Hepatocyte (in vitro differentiated cells): Measurements from ENCODE around the gene CYYR1. TPM values are rescaled to one million over a fixed set of nuclear protein-coding genes. Genes with fewer than 3 reads are reported as not detected.

Experiments used
- DNase-seq: peaks from one replicate; pipeline ENCODE4 v3.0.0-alpha.2; 2016; ENCODE audit warnings: low spot score
- H2AFZ ChIP-seq: fragments of 200-600 bp; sonication (generic); 2 replicates; pipeline ENCODE4 v1.6.0; 2016; ENCODE audit warnings: antibody characterized with exemption, mild to moderate bottlenecking
- H3K27ac ChIP-seq: fragments of 200-600 bp; sonication (generic); 2 replicates; pipeline ENCODE4 v1.5.1; 2016; ENCODE audit warnings: mild to moderate bottlenecking
- H3K27me3 ChIP-seq: fragments of 200-600 bp; sonication (generic); 2 replicates; pipeline ENCODE4 v1.6.1; 2016
- H3K36me3 ChIP-seq: fragments of 200-600 bp; sonication (generic); replicated peaks from 2 replicates; pipeline ENCODE4 v1.5.1; 2016; ENCODE audit warnings: low read depth; ENCODE audit not compliant: insufficient read depth
- H3K4me1 ChIP-seq: fragments of 200-600 bp; sonication (generic); 2 replicates; pipeline ENCODE4 v1.5.1; 2016; ENCODE audit warnings: mild to moderate bottlenecking, moderate library complexity; ENCODE audit not compliant: insufficient read depth
- H3K4me2 ChIP-seq: fragments of 200-600 bp; sonication (generic); 2 replicates; pipeline ENCODE4 v1.6.0; 2016
- H3K4me3 ChIP-seq: fragments of 200-600 bp; sonication (generic); 2 replicates; pipeline ENCODE4 v1.5.1; 2016; ENCODE audit warnings: mild to moderate bottlenecking
- H3K79me2 ChIP-seq: fragments of 200-600 bp; sonication (generic); 2 replicates; pipeline ENCODE4 v1.6.0; 2017; ENCODE audit warnings: mild to moderate bottlenecking
- H3K9me2 ChIP-seq: fragments of 200-600 bp; sonication (generic); replicated peaks from 2 replicates; pipeline ENCODE4 v1.6.0; 2017; ENCODE audit warnings: mild to moderate bottlenecking; ENCODE audit not compliant: insufficient read depth
- H3K9me3 ChIP-seq: fragments of 200-600 bp; sonication (generic); 2 replicates; pipeline ENCODE4 v1.5.1; 2016; ENCODE audit warnings: low read depth, mild to moderate bottlenecking
- H4K20me1 ChIP-seq: fragments of 200-600 bp; sonication (generic); 2 replicates; pipeline ENCODE4 v1.6.0; 2016; ENCODE audit warnings: mild to moderate bottlenecking; ENCODE audit not compliant: insufficient read depth, poor library complexity, severe bottlenecking
- CTCF ChIP-seq: fragments of 200-600 bp; sonication (generic); IDR thresholded peaks from 2 replicates; pipeline ENCODE4 v1.5.1; 2016; ENCODE audit warnings: antibody characterized with exemption, mild to moderate bottlenecking; ENCODE audit not compliant: poor library complexity
- EZH2 ChIP-seq: fragments of 200-600 bp; sonication (generic); IDR thresholded peaks from 2 replicates; pipeline ENCODE4 v1.6.1; 2016; ENCODE audit warnings: antibody characterized with exemption, mild to moderate bottlenecking, borderline replicate concordance
- EZH2phosphoT487 ChIP-seq: fragments of 200-600 bp; sonication (generic); IDR thresholded peaks from one replicate; pipeline ENCODE4 v1.6.1; 2018; ENCODE audit warnings: antibody characterized with exemption, mild to moderate bottlenecking, low read depth, moderate library complexity; ENCODE audit not compliant: unreplicated experiment, severe bottlenecking
- WGBS: methylation state at CpG from one replicate; pipeline ENCODE4 v1.1.6; 2016; ENCODE audit warnings: low lambda C conversion rate; ENCODE audit errors: missing lambda C conversion rate; 5-methylcytosine and 5-hydroxymethylcytosine counted together
- polyA plus RNA-seq: library from polyadenylated mRNA; unstranded; fragments of >200 nt; fragmentation: Nextera tagmentation; extraction: Ambion mirVana; gene quantifications from 2 replicates; pipeline ENCODE4 v1.2.1, GENCODE V29; 2016
- total RNA-seq: library from RNA; depleted of rRNA; stranded (reverse); fragments of >200 nt; gene quantifications from 2 replicates; pipeline ENCODE4 v1.2.3, GENCODE V29; 2014

The CYYR1 gene
- total and polyA plus RNA-seq, 2 experiments from 2014 or later, result 6.6 to 7.6 TPM

DNA sequence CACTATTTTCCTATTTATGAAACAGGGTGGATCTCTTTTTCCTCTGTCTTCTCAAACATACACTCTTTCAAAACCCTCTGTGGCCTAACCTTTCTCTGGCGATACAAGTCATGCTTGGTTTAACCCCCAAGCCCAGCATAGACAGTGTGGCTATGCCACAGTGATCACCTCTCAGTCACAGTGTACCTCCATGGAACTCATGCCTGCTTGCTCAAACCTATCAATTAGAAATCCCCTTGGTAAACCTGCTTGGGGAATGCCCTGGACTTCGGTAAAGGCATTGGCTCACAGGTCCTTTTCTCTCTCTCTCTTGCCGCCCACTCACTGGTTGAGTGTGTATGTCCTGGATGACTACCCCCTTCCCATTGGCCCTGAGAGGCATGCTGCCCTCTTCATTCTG, 147.5 kb downstream of the CYYR1 start:
- Histone ChIP-seq H3K79me2 (no peaks in the 10 kb centered on the region), H3K4me2 (no peak overlapping the region), H3K36me3 (no peaks in the 10 kb centered on the region), H2AFZ (no peak overlapping the region), H3K4me3 (no peak overlapping the region), H4K20me1 (no peaks in the 10 kb centered on the region), H3K9me3 (no peaks in the 10 kb centered on the region), H3K27ac (no peak overlapping the region), H3K4me1 (no peaks in the 10 kb centered on the region), H3K9me2 (no peaks in the 10 kb centered on the region), H3K27me3 (no peaks in the 10 kb centered on the region)
- WGBS, result 92% methylated on average over 3 of the region's 3 CpGs
- DNase-seq, result no peak
- TF ChIP-seq CTCF (no peak), EZH2 (no peak), EZH2phosphoT487 (no peak)

DNA sequence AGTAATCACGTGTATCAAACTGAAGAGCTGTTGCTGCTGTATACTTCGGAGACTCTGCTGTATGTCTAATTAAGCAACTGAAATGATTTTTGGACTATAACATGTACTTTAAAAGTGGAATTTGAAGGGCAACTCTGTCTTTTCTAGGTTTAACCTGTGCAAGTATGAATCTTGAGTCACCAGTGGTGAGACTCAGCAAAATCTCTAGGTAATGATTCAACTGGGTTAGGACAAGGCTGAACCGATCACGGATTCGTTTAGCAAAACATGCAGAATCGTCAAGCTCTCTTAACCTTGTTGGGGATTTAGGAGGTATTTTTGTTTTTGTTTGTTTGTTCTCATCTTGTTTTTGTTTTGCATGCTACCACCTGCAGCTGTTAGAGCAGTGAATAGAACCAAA, 149.6 kb downstream of the CYYR1 start:
- H3K79me2 ChIP-seq, result no peaks in the 10 kb centered on the region
- no peaks in the 10 kb centered on the region for H3K4me1 ChIP-seq
- no peak for DNase-seq
- H4K20me1 ChIP-seq, result no peaks in the 10 kb centered on the region
- WGBS, result 75% methylated on average over 6 of the region's 6 CpGs
- H3K4me2 ChIP-seq, result no peak overlapping the region
- H2AFZ ChIP-seq, result no peak overlapping the region
- H3K27ac ChIP-seq, result no peak overlapping the region
- H3K27me3 ChIP-seq, result no peaks in the 10 kb centered on the region
- no peaks in the 10 kb centered on the region for H3K9me3 ChIP-seq
- no peaks in the 10 kb centered on the region for H3K9me2 ChIP-seq
- TF ChIP-seq CTCF (no peak), EZH2phosphoT487 (no peak), EZH2 (no peak)
- no peaks in the 10 kb centered on the region for H3K36me3 ChIP-seq
- no peak overlapping the region for H3K4me3 ChIP-seq

DNA sequence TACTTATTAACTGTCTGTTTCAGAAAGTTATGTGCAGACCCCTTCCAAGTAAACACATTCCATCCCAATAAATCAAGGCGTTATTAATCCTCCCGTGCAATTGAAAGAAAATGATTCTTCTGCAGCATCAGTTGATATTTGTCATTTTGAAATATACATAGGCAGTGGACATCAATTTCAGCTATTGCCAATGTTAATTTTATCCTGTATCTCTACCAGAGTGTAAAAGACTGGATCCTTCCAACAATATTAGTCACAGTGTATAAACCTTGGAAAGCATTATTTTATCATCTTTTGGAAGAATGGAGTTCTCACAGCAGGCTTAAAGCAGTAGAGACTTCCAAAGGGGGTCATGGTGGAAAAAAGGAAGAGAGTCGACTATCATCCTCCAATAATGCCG, 150.4 kb downstream of the CYYR1 start:
- Histone ChIP-seq H3K79me2 (no peaks in the 10 kb centered on the region), H3K4me1 (no peaks in the 10 kb centered on the region), H3K4me3 (no peak overlapping the region), H3K27ac (no peak overlapping the region), H3K27me3 (no peaks in the 10 kb centered on the region), H2AFZ (no peak overlapping the region), H3K9me2 (no peaks in the 10 kb centered on the region), H3K9me3 (no peaks in the 10 kb centered on the region), H3K4me2 (no peak overlapping the region), H3K36me3 (no peaks in the 10 kb centered on the region), H4K20me1 (no peaks in the 10 kb centered on the region)
- TF ChIP-seq EZH2phosphoT487 (no peak), EZH2 (no peak), CTCF (no peak)
- DNase-seq, result no peak
- WGBS, result 87% methylated on average over 4 of the region's 4 CpGs

GRCh38 chr21:26422138-26422537, 150.9 kb downstream of the CYYR1 start:
- TF ChIP-seq EZH2phosphoT487 (no peak), CTCF (no peak), EZH2 (no peak)
- Histone ChIP-seq H3K36me3 (no peaks in the 10 kb centered on the region), H3K27ac (no peak overlapping the region), H2AFZ (no peak overlapping the region), H3K27me3 (no peaks in the 10 kb centered on the region), H3K4me1 (no peaks in the 10 kb centered on the region), H3K4me2 (no peak overlapping the region), H3K9me3 (no peaks in the 10 kb centered on the region), H3K79me2 (no peaks in the 10 kb centered on the region), H4K20me1 (no peaks in the 10 kb centered on the region), H3K9me2 (no peaks in the 10 kb centered on the region), H3K4me3 (no peak overlapping the region)
- no peak for DNase-seq
- WGBS, result 70% methylated on average over 3 of the region's 3 CpGs
